GM12878 (cell line): Measurements from ENCODE around the gene CRKL. TPM values are rescaled to one million over a fixed set of nuclear protein-coding genes. Genes with fewer than 3 reads are reported as not detected.
A peak's percentile ranks its signal among the peaks of the same experiment; 100 is the strongest.

Experiments used
- BCL3 ChIP-seq: IDR thresholded peaks from 2 replicates; pipeline ENCODE4 v1.6.1; 2011; ENCODE audit warnings: borderline replicate concordance, low read depth, mild to moderate bottlenecking, moderate library complexity, low read length; ENCODE audit not compliant: insufficient read depth, poor library complexity, severe bottlenecking
- CHD2 ChIP-seq: IDR thresholded peaks from 2 replicates; pipeline ENCODE4 v1.6.1; 2011; ENCODE audit warnings: low read depth, low read length, improper control_type of control experiment, borderline replicate concordance
- ETV6 ChIP-seq, 2 experiments: fragments of 450-650 bp in 1 of 2; IDR thresholded peaks in 1 of 2; conservative IDR thresholded peaks in 1 of 2; 2 replicates each; pipeline ENCODE4 v1.6.1; 2014; ENCODE audit warnings: antibody characterized with exemption in 1 of 2, borderline replicate concordance in 1 of 2, low read depth in 1 of 2, mild to moderate bottlenecking in 1 of 2, moderate library complexity in 1 of 2
- KAT2A ChIP-seq: conservative IDR thresholded peaks from 2 replicates; pipeline ENCODE4 v1.6.1; 2011; ENCODE audit warnings: low read depth, low read length; ENCODE audit not compliant: control insufficient read depth
- MEF2B ChIP-seq: fragments of 450-650 bp; IDR thresholded peaks from 2 replicates; pipeline ENCODE4 v1.6.1; 2018; ENCODE audit warnings: mild to moderate bottlenecking, moderate library complexity; ENCODE audit not compliant: partially characterized antibody, poor library complexity, severe bottlenecking
- MYB ChIP-seq: fragments of 150-350 bp; IDR thresholded peaks from 2 replicates; pipeline ENCODE4 v1.6.1; 2014; ENCODE audit warnings: mild to moderate bottlenecking, low read depth, low read length, borderline replicate concordance
- MYC ChIP-seq: IDR thresholded peaks from 2 replicates; pipeline ENCODE4 v1.6.1; 2011; ENCODE audit warnings: mild to moderate bottlenecking, low read length, moderate library complexity, inconsistent platforms; ENCODE audit not compliant: insufficient read depth, insufficient replicate concordance, insufficient read length, severe bottlenecking
- NBN ChIP-seq: fragments of 450-650 bp; IDR thresholded peaks from 2 replicates; pipeline ENCODE4 v1.6.1; 2016
- NR2C1 ChIP-seq: fragments of 450-650 bp; IDR thresholded peaks from 2 replicates; pipeline ENCODE4 v1.6.1; 2017; ENCODE audit warnings: antibody characterized with exemption, mild to moderate bottlenecking, moderate library complexity
- NR2F1 ChIP-seq: fragments of 450-650 bp; conservative IDR thresholded peaks from 2 replicates; pipeline ENCODE4 v1.6.1; 2017; ENCODE audit warnings: mild to moderate bottlenecking
- POU2F2 ChIP-seq: IDR thresholded peaks from 3 replicates; pipeline ENCODE4 v1.6.1; 2011; ENCODE audit warnings: low read depth, mild to moderate bottlenecking, low read length, borderline replicate concordance
- SMAD5 ChIP-seq: IDR thresholded peaks from 2 replicates; pipeline ENCODE4 v1.6.1; 2016; ENCODE audit warnings: antibody characterized with exemption, low read depth
- SRF ChIP-seq, 2 experiments: IDR thresholded peaks; 2 replicates each; pipeline ENCODE4 v1.6.1; 2011; ENCODE audit warnings: low read depth in 2 of 2, low read length in 2 of 2, mild to moderate bottlenecking in 1 of 2, moderate library complexity in 1 of 2
- SUPT20H ChIP-seq: IDR thresholded peaks from 2 replicates; pipeline ENCODE4 v1.6.1; 2011; ENCODE audit warnings: low read depth, mild to moderate bottlenecking, low read length, moderate library complexity, borderline replicate concordance; ENCODE audit not compliant: control insufficient read depth
- SUZ12 ChIP-seq: fragments of 200-600 bp; sonication (generic); IDR thresholded peaks from one replicate; pipeline ENCODE4 v1.6.1; 2018; ENCODE audit warnings: antibody characterized with exemption, mild to moderate bottlenecking; ENCODE audit not compliant: unreplicated experiment
- TCF7 ChIP-seq: IDR thresholded peaks from 2 replicates; pipeline ENCODE4 v1.6.1; 2014; ENCODE audit warnings: antibody characterized with exemption, borderline replicate concordance
- ZNF622 ChIP-seq: fragments of 450-650 bp; IDR thresholded peaks from 2 replicates; pipeline ENCODE4 v1.6.1; 2017; ENCODE audit warnings: mild to moderate bottlenecking, inconsistent platforms
- polyA plus RNA-seq, 11 experiments: library from polyadenylated mRNA; depleted of rRNA in 4 of 11; unstranded in 6 of 11; stranded (reverse) in 5 of 11; fragments of >200 nt; fragmentation: Nextera tagmentation in 4 of 11; fragmentation: Illumina TruSeq in 1 of 11; extraction: Ambion mirVana in 4 of 11; extraction: Trizol in 1 of 11; gene quantifications; 1 replicate in 1 of 11; 2 replicates in 10 of 11; pipeline versions ENCODE4 v1.2.1 to v1.2.3, GENCODE V29; 2011 to 2016; ENCODE audit warnings: inconsistent platforms in 2 of 11, missing spikeins in 2 of 11, low read depth in 1 of 11
- total RNA-seq, 4 experiments: library from RNA; depleted of rRNA in 3 of 4; stranded (reverse); fragments of >200 nt in 3 of 4; fragmentation: Illumina TruSeq in 1 of 4; extraction: Trizol in 1 of 4; gene quantifications; 2 replicates each; pipeline versions ENCODE4 v1.2.1 to v1.2.3, GENCODE V29; 2013 to 2021
- TF ChIP-seq, protein P1 (sequence below): IDR thresholded peaks from 2 replicates; pipeline ENCODE4 v1.6.1; 2011; ENCODE audit warnings: low read depth, mild to moderate bottlenecking, low read length, moderate library complexity, borderline replicate concordance; ENCODE audit errors: extremely low read depth
- TF ChIP-seq, protein P2 (sequence below): fragments of 450-650 bp; IDR thresholded peaks from 2 replicates; pipeline ENCODE4 v1.6.1; 2017; ENCODE audit warnings: antibody characterized with exemption, mild to moderate bottlenecking, moderate library complexity
- TF ChIP-seq, protein P3 (sequence below): fragments of 450-650 bp; IDR thresholded peaks from 2 replicates; pipeline ENCODE4 v1.6.1; 2017; ENCODE audit warnings: mild to moderate bottlenecking, low read depth, inconsistent platforms; ENCODE audit not compliant: poor library complexity, severe bottlenecking

Gene CRKL
- total and polyA plus RNA-seq, 10 of the 15 experiments (the other 5 are each of a cell fraction or from before 2014, with no cell fraction given), result 12.6 to 61.2 (median 32.7) TPM

GRCh38 chr22:21001601-21002325, 84.6 kb downstream of the CRKL start, which contains the start of gene THAP7 (continued):
- TF ChIP-seq TCF7 (no peak), SUPT20H (no peak), SMAD5 (peak; percentile 82), NR2F1 (peak; percentile 29; the same call in 1 of the 2 replicates), ZNF622 (no peak), NR2C1 (no peak), POU2F2 (peak; percentile 68; the same call in 2 of the 3 replicates), SRF (IDR thresholded peaks at IDR 0.05; ENCODE audit: low read depth in 2 of 2, low read length in 2 of 2) (peak in 1 of 2 experiments; percentile 37; a peak in 1 of 4 replicates), BCL3 (no peak), CHD2 (peak; percentile 96), MYB (no peak), NBN (peak; percentile 47), KAT2A (no peak), MEF2B (no peak), ETV6 (conservative IDR thresholded peaks at IDR 0.05 in 1 of 2, IDR thresholded peaks at IDR 0.05 in 1 of 2; ENCODE audit: borderline replicate concordance in 1 of 2, low read depth in 1 of 2) (no peak), SUZ12 (no peak), MYC (peak; percentile 90)
- TF ChIP-seq, protein P1, sequence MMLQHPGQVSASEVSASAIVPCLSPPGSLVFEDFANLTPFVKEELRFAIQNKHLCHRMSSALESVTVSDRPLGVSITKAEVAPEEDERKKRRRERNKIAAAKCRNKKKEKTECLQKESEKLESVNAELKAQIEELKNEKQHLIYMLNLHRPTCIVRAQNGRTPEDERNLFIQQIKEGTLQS, result no peak
- TF ChIP-seq, protein P2, sequence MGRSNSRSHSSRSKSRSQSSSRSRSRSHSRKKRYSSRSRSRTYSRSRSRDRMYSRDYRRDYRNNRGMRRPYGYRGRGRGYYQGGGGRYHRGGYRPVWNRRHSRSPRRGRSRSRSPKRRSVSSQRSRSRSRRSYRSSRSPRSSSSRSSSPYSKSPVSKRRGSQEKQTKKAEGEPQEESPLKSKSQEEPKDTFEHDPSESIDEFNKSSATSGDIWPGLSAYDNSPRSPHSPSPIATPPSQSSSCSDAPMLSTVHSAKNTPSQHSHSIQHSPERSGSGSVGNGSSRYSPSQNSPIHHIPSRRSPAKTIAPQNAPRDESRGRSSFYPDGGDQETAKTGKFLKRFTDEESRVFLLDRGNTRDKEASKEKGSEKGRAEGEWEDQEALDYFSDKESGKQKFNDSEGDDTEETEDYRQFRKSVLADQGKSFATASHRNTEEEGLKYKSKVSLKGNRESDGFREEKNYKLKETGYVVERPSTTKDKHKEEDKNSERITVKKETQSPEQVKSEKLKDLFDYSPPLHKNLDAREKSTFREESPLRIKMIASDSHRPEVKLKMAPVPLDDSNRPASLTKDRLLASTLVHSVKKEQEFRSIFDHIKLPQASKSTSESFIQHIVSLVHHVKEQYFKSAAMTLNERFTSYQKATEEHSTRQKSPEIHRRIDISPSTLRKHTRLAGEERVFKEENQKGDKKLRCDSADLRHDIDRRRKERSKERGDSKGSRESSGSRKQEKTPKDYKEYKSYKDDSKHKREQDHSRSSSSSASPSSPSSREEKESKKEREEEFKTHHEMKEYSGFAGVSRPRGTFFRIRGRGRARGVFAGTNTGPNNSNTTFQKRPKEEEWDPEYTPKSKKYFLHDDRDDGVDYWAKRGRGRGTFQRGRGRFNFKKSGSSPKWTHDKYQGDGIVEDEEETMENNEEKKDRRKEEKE, result no peak
- TF ChIP-seq, protein P3, sequence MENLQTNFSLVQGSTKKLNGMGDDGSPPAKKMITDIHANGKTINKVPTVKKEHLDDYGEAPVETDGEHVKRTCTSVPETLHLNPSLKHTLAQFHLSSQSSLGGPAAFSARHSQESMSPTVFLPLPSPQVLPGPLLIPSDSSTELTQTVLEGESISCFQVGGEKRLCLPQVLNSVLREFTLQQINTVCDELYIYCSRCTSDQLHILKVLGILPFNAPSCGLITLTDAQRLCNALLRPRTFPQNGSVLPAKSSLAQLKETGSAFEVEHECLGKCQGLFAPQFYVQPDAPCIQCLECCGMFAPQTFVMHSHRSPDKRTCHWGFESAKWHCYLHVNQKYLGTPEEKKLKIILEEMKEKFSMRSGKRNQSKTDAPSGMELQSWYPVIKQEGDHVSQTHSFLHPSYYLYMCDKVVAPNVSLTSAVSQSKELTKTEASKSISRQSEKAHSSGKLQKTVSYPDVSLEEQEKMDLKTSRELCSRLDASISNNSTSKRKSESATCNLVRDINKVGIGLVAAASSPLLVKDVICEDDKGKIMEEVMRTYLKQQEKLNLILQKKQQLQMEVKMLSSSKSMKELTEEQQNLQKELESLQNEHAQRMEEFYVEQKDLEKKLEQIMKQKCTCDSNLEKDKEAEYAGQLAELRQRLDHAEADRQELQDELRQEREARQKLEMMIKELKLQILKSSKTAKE, result no peak
